Right cardiac atrium (tissue), 5 donors: ENCODE measurements around the gene TAGAP. TPM values are rescaled to one million over a fixed set of nuclear protein-coding genes. Genes with fewer than 3 reads are reported as not detected.
A peak's percentile ranks its signal among the peaks of the same experiment; 100 is the strongest.
"Not testable (repeated sequence)": the region's sequence is repeated elsewhere in the genome, so short reads cannot be mapped to it uniquely, and the experiment has no call there.

Experiments
- ATAC-seq, 2 donors: fragments of 200-7000 bp; cut with Tn5 transposase; one replicate each; pipeline versions ENCODE4 v1.8.0 to v1.9.1; 2020; ENCODE audit warnings: moderate library complexity in 2 of 2, mild to moderate bottlenecking in 1 of 2
- DNase-seq, 3 donors: peaks; one replicate each; pipeline ENCODE4 v3.0.0-alpha.2; 2020
- H3K27ac ChIP-seq: one replicate; pipeline ENCODE4 v1.5.1; 2013; ENCODE audit warnings: mild to moderate bottlenecking, low read length, control low read depth, moderate library complexity
- H3K27me3 ChIP-seq: one replicate; pipeline ENCODE4 v1.6.1; 2013; ENCODE audit not compliant: control insufficient read depth, insufficient read depth
- H3K4me1 ChIP-seq: one replicate; pipeline ENCODE4 v1.6.1; 2013; ENCODE audit warnings: low read length; ENCODE audit not compliant: control insufficient read depth, insufficient read depth
- H3K4me3 ChIP-seq: one replicate; pipeline ENCODE4 v1.5.1; 2013; ENCODE audit warnings: low read length, control low read depth
- H3K9me3 ChIP-seq: one replicate; pipeline ENCODE4 v1.6.1; 2013; ENCODE audit warnings: low read length; ENCODE audit not compliant: control insufficient read depth
- WGBS: extraction: QIAGEN DNeasy Blood & Tissue Kit; methylation state at CpG from one replicate; pipeline ENCODE4 v1.1.7; 2013; 5-methylcytosine and 5-hydroxymethylcytosine counted together
- intact Hi-C, 4 donors: fragments of 100-400 bp; cut with DNase I; formaldehyde crosslinking; loops; one replicate each; pipeline versions ENCODE4 v1.11.0 to v1.14.0; 2022 to 2023
- polyA plus RNA-seq: library from polyadenylated mRNA; stranded (reverse); fragments of 200-250 nt; gene quantifications from one replicate; pipeline ENCODE4 v1.2.3, GENCODE V29; 2013
- total RNA-seq, 4 donors: library from RNA; stranded (reverse); fragmentation: NEBNext Ultra II Directional; extraction: Animal tissue kit (Norgen Biotek cat#: 25700); gene quantifications; one replicate each; pipeline ENCODE4 v1.2.1, GENCODE V29; 2021
- donor health status: healthy with polysubstance abuse.
- donor health status: DM: no; HTN: yes; CAD: no.
- donor health status: DM: no; HTN: no; CAD: no.
- donor health status: DM: no; HTN: yes; CAD: no; lungs with severe emphysema.
- donor health status: DM: yes; HTN: yes; CAD: no.

Gene TAGAP
- total and polyA plus RNA-seq, 5 donors = 0.63 to 2.0 (median 1.3) TPM

DNA sequence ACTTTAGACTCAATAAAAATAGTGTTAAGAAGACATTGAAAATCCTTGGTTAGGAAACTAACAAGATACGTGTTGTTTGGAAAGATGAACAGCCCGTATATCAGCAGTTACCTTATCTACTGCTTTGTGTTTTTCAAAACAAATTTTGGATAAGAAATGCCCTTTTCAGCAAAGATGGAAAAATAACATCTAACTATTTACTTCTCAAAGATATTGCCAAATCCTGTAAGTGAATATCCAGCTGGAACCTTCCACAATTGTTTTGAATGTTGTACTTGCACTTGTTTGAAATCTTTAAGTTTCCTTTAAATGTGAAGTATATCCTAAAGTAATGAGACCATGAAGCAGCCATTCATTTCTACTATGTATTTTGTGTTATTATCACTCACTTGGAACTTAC, 14.6 kb downstream of the TAGAP start:
- no peaks in the 10 kb centered on the region for H3K4me1 ChIP-seq
- DNase-seq (no peak), ATAC-seq (no peak)
- no peaks in the 10 kb centered on the region for H3K27me3 ChIP-seq
- WGBS = 84% methylated on average over 2 of the region's 2 CpGs
- intact Hi-C loops = no loop called here
- H3K27ac ChIP-seq = no peak overlapping the region
- no peak overlapping the region for H3K4me3 ChIP-seq
- H3K9me3 ChIP-seq = no peaks in the 10 kb centered on the region

- 95% methylated on average over 1 of the region's 1 CpG for WGBS
- H3K4me3 ChIP-seq, intact Hi-C loops, H3K9me3 ChIP-seq, H3K27me3 ChIP-seq, H3K4me1 ChIP-seq, H3K27ac ChIP-seq, DNase-seq, ATAC-seq: not testable (repeated sequence)
Observed at GRCh38 chr6:159025224-159025623, 19.6 kb downstream of the TAGAP start.

DNA sequence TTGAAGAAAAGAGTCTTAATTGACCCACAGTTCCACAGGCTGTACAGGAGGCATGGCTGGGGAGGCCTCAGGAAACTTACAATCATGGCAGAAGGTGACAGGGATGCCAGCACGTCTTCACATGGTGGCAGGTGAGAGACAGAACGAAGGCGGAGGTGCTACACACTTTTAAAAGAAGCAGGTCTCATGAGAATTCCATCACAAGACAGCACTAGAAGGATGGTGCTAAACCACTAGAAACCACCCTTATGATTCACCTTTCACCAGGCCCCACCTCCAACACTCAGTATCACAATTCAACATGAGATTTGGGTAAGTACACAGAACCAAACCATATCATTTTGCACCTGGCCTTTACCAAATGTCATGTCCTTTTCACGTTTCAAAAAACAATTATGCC, 20.9 kb downstream of the TAGAP start:
- Histone ChIP-seq H3K27me3 (no peaks in the 10 kb centered on the region), H3K4me1 (no peaks in the 10 kb centered on the region), H3K4me3 (no peak overlapping the region), H3K9me3 (no peaks in the 10 kb centered on the region), H3K27ac (no peak overlapping the region)
- WGBS = 90% methylated on average over 4 of the region's 4 CpGs
- intact Hi-C loops = no loop called here
- DNase-seq = no peak
- ATAC-seq = no peak

DNA sequence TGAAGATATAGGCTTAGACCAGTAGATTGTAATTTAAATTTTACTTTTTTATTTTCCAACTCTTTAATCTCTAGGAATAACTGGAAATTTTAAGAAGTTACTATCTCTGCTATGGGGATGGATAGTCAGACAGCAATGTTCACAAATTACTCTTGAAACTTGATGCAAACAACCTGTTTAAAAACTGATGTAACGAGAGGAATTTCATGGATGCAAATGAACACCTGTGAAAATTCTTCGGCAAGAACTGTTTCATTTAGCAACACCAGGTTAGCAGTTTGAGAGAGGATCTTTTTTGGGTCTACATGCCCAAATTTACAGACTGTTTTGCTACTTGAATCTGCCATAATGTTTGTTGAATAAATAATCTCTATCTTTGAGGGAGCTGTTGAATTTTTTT, 24.8 kb downstream of the TAGAP start:
- H3K9me3 ChIP-seq = no peaks in the 10 kb centered on the region
- no peak for DNase-seq
- no peaks in the 10 kb centered on the region for H3K4me1 ChIP-seq
- intact Hi-C loops = no loop called here
- no peak overlapping the region for H3K4me3 ChIP-seq
- no peaks in the 10 kb centered on the region for H3K27me3 ChIP-seq
- no peak overlapping the region for H3K27ac ChIP-seq
- WGBS = 97% methylated on average over 2 of the region's 2 CpGs
- no peak for ATAC-seq

DNA sequence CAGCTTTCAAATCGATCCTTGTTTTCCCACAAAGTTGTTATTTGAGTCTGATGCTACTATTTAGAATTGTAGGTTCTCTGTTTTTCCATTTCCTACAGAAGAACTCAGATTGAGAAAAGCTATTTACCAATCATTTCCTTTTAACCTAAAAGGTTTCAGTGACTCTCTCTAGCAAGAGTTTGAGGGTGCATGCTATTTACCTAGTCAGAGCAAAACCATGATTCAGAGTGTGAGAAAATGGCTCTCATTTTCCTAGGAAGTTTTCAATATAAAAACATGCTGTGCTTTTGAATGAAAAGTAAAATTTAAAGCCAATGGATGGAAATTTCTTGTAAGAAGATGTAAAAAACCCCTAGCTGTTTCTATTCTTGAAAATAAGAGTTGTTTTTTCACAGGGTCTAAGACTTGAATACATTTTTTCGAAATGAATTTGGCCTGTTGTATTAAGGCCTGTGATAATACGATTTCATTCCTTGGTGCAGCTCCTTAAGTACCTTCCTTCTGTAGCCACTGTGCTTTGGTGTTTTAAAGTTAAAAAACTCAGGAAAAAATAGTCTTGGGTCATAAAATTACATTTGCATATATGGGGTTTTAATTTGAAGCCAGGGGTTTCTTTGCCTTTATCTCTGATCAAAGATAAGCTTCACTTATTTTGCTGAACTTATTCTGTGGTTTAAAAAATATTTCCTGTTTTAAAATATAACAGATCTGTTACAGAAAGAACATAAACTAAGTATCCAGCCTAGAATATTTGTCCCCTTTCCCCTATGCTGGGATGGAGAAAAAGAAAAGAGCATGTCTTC, 26.8 kb downstream of the TAGAP start:
- intact Hi-C loops = loop anchor here in 2 of 4 donors (10.0 kb wide), 1 partner anchor 117 kb away; no protein-coding TSS in a partner anchor
- no peak overlapping the region for H3K27ac ChIP-seq
- no peaks in the 10 kb centered on the region for H3K27me3 ChIP-seq
- ATAC-seq (no peak), DNase-seq (no peak)
- whole genome bisulfite sequencing = 74% methylated on average over 3 of the region's 3 CpGs
- H3K9me3 ChIP-seq = no peaks in the 10 kb centered on the region
- H3K4me3 ChIP-seq = no peak overlapping the region
- H3K4me1 ChIP-seq = no peaks in the 10 kb centered on the region

DNA sequence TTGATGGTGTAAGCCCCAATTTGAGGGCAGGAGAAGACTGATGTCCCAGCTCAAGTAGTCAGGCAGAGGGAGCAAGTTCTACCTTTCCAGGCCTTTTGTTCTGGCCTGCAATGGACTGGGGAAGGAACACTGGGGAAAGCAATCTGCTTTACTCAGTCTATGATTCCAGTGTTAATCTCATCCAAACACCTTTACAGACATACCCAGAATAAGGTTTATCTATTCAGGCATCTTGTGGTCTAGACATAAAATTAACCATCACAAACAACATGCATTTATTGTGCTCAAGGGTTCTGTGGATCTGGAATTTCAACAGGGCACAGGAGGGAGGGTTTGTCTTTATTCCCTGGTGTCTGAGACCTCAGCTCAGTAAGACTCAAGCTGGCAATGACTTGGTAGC, 30.4 kb downstream of the TAGAP start:
- H3K9me3 ChIP-seq = no peaks in the 10 kb centered on the region
- no peak for ATAC-seq

DNA sequence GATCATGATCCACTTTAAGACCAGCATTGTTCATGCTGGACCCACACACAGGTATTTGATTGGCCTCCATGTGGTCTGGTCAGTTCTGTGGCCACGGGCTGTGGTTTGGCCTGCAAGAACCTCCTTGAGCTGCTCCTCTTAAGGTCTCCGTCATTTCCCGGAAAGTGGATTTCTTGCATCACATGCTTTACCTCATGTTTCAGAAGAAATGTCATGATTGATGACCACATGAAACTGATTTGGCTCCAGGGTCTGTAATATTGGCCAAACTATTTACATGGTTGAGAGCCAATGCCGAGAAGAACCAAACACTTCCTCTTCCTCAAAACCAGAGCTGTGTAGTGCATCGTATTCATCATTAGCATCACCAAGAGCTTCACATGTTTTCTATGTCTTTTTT, 31.6 kb downstream of the TAGAP start:
- Histone ChIP-seq H3K27ac (no peak overlapping the region), H3K4me3 (no peak overlapping the region), H3K4me1 (no peaks in the 10 kb centered on the region), H3K9me3 (no peaks in the 10 kb centered on the region), H3K27me3 (no peaks in the 10 kb centered on the region)
- intact Hi-C loops = loop anchor here in 2 of 4 donors (10.0 kb wide), 1 partner anchor 122 kb away; no protein-coding TSS in a partner anchor
- ATAC-seq (no peak), DNase-seq (no peak)
- WGBS = 91% methylated on average over 5 of the region's 5 CpGs

More for the DNA sequence above, 30.4 kb downstream of the TAGAP start:
- Histone ChIP-seq H3K4me3 (no peak overlapping the region), H3K27me3 (no peaks in the 10 kb centered on the region), H3K4me1 (no peaks in the 10 kb centered on the region), H3K27ac (no peak overlapping the region)
- intact Hi-C loops = loop anchor here in 2 of 4 donors (10.0 kb wide), 1 partner anchor 120 kb away; no protein-coding TSS in a partner anchor
- no peak for DNase-seq

DNA sequence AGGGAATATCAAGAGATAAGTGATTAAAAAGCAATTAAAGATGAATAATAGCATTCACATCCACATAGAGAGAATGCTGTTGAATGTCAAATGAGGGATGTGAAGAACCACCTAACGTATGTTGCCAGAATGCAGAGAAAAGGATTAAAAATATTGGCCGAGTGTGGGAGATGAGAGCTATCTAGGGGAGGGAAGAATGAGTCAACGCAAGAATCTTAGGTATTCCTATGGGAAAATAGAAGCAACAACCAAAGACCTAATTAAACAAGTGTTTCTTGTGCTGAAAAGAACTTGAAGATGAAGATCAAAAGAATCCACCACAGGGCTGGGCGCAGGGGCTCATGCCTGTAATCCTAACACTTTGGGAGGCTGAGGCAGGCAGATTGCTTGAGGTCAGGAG, 32.6 kb downstream of the TAGAP start:
- Histone ChIP-seq H3K9me3 (no peaks in the 10 kb centered on the region), H3K27ac (no peak overlapping the region), H3K4me1 (no peaks in the 10 kb centered on the region), H3K27me3 (no peaks in the 10 kb centered on the region), H3K4me3 (no peak overlapping the region)
- ATAC-seq = no peak
- 85% methylated on average over 4 of the region's 4 CpGs for WGBS
- intact Hi-C loops = loop anchor here in 2 of 4 donors (10.0 kb wide), 1 partner anchor 123 kb away; no protein-coding TSS in a partner anchor
- DNase-seq = no peak

GRCh38 chr6:159010037-159010612, 34.7 kb downstream of the TAGAP start:
- intact Hi-C loops = loop anchor here in 2 of 4 donors (10.0 kb wide), 1 partner anchor 125 kb away; no protein-coding TSS in a partner anchor
- not testable (repeated sequence) for ATAC-seq, H3K4me1 ChIP-seq, H3K27ac ChIP-seq, H3K9me3 ChIP-seq, DNase-seq, H3K27me3 ChIP-seq, H3K4me3 ChIP-seq
- 61% methylated on average over 7 of the region's 7 CpGs for WGBS

GRCh38 chr6:159008656-159009288, 36.0 kb downstream of the TAGAP start:
- intact Hi-C loops = loop anchor here in 1 of 4 donors (10.0 kb wide), 1 partner anchor 96 kb away; no protein-coding TSS in a partner anchor
- H3K4me3 ChIP-seq = no peak overlapping the region
- ATAC-seq (peak in 1 of 2 donors; percentile 52), DNase-seq (no peak)
- H3K27me3 ChIP-seq = no peaks in the 10 kb centered on the region
- 74% methylated on average over 10 of the region's 10 CpGs for WGBS
- H3K27ac ChIP-seq = no peak overlapping the region
- no peaks in the 10 kb centered on the region for H3K4me1 ChIP-seq
- no peaks in the 10 kb centered on the region for H3K9me3 ChIP-seq

DNA sequence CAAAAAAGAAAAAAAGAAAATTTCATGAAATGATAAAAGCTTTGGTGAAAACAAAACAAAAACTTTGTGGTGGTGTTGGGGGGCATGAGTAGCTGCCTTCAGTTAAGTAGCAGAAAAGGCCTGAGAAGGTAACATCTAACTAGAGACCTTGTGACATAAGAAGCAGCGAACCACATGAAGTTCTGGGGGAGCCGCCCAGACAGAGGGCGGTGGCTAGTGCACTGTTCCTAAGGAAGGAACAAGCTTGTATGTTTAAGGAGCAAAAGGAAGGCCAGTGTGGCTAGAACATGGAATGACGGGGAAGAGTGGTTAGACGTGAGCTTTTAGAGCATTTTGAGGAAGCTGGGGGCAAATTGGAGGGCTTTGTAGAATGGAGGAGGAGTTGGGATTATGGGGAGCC, 37.3 kb downstream of the TAGAP start:
- WGBS = 77% methylated on average over 5 of the region's 5 CpGs
- intact Hi-C loops = loop anchor here in 1 of 4 donors (10.0 kb wide), 1 partner anchor 97 kb away; no protein-coding TSS in a partner anchor
- ATAC-seq = no peak

More for the DNA sequence above, 37.3 kb downstream of the TAGAP start:
- Histone ChIP-seq H3K9me3 (no peaks in the 10 kb centered on the region), H3K27me3 (no peaks in the 10 kb centered on the region), H3K4me1 (no peaks in the 10 kb centered on the region), H3K27ac (no peak overlapping the region), H3K4me3 (no peak overlapping the region)
- no peak for DNase-seq
